ENCODE measurements around the gene LAMA5.

GRCh38 chr20:62348604-62349003, 18.5 kb downstream of the LAMA5 start:
- TF ChIP-seq, protein P1, sequence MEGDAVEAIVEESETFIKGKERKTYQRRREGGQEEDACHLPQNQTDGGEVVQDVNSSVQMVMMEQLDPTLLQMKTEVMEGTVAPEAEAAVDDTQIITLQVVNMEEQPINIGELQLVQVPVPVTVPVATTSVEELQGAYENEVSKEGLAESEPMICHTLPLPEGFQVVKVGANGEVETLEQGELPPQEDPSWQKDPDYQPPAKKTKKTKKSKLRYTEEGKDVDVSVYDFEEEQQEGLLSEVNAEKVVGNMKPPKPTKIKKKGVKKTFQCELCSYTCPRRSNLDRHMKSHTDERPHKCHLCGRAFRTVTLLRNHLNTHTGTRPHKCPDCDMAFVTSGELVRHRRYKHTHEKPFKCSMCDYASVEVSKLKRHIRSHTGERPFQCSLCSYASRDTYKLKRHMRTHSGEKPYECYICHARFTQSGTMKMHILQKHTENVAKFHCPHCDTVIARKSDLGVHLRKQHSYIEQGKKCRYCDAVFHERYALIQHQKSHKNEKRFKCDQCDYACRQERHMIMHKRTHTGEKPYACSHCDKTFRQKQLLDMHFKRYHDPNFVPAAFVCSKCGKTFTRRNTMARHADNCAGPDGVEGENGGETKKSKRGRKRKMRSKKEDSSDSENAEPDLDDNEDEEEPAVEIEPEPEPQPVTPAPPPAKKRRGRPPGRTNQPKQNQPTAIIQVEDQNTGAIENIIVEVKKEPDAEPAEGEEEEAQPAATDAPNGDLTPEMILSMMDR (conservative IDR thresholded peaks at IDR 0.05; ENCODE audit: low read length) = no peak
- TF ChIP-seq EZH2phosphoT487 (IDR thresholded peaks at IDR 0.05; ENCODE audit: borderline replicate concordance, low read depth, low read length) = no peak

All from OCI-LY7 (cell line).